ENCODE results near the gene PCK1.

DNA sequence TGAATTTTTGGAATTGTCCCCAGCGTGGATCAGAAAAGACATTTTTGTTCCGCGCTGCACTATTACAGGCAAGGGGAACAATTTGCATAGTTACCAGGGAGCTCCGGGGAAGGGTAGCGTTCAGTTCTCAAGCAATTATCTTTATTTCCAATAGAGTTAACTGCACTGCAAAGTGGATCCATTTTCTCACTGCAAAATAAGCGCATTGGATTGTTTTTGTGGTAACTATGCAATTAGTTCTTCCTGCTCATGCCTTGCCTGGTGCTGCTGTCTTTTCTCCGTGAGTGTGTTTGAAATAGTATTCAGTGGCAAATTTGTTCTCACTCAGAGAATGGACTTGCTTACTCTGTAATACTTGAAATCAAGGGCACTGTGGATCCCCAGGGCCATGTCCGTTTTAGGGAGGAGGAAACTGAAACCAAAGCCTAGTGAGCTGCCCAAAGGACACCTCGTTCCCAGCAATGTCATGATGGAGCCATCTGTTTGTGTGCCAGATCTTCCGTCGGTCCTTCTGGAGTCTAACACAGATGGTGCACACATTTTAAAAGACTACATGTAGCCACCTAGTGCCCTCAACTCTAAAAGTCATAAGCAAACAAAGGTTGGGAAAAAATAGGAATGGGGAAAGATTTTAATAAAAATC is 7.4 kb upstream of the PCK1 start:
- TF ChIP-seq CEBPG (CRISPR knock-in tag; IDR thresholded peaks at IDR 0.05), result no peak
- TF ChIP-seq ZNF232 (CRISPR knock-in tag; IDR thresholded peaks at IDR 0.05; ENCODE audit: borderline replicate concordance), result no peak
- no peak for TF ChIP-seq NFE2L2 (IDR thresholded peaks at IDR 0.05; ENCODE audit: low read length)
- TF ChIP-seq RNF2 (conservative IDR thresholded peaks at IDR 0.05; ENCODE audit: low read depth), result no peak
- TF ChIP-seq PRPF4 (IDR thresholded peaks at IDR 0.05; ENCODE audit: low read depth, low read length, poor library complexity, severe bottlenecking), result no peak
- no peak for TF ChIP-seq HNF4G (IDR thresholded peaks at IDR 0.05; ENCODE audit: borderline replicate concordance, low read depth, low read length)
- TF ChIP-seq HNF4G (CRISPR knock-in tag; IDR thresholded peaks at IDR 0.05; ENCODE audit: borderline replicate concordance, low read depth), result no peak
- TF ChIP-seq KDM1A (CRISPR knock-in tag; IDR thresholded peaks at IDR 0.05), result no peak
